ENCODE measurements around the gene SEMA5B. TPM values are rescaled to one million over a fixed set of nuclear protein-coding genes. Genes with fewer than 3 reads are reported as not detected.

The SEMA5B gene
- total and polyA plus RNA-seq, 7 experiments from 2014 or later: 0.19 to 0.51 (median 0.24) TPM; not detected in 4

GRCh38 chr3:123028233-123028828 is 768 bp upstream of the SEMA5B start:
- H3K36me3 ChIP-seq (ENCODE audit: control insufficient read depth in 2 of 3, insufficient read depth in 3 of 3, low read length in 3 of 3): no peaks in the 10 kb centered on the region
- peaks cover 0 to 7% (median 0%) of the 10 kb centered on the region in 5 donors for H3K36me3 Mint-ChIP-seq
- POLR2A ChIA-PET: interaction anchor here (0.6 to 0.7 kb wide), 2 partner anchors 105 to 182 kb away, joined by 3 to 4 read pairs; no protein-coding TSS in a partner anchor
- peak overlapping the region; percentile 76 to 93 (median 80) for H3K4me3 Mint-ChIP-seq
- CTCF ChIA-PET: interaction anchor here (0.6 to 2.8 kb wide), 6 partner anchors 271 to 1482 kb away, joined by 3 to 11 read pairs (median 4); partner anchors contain the start of gene POLQ
- no peak overlapping the region for H3K27ac Mint-ChIP-seq
- peaks cover 33 to 62% (median 35%) of the 10 kb centered on the region in 5 donors for H3K27me3 Mint-ChIP-seq
- H3K9me3 Mint-ChIP-seq: peaks cover 0 to 2% (median 0%) of the 10 kb centered on the region in 11 donors
- peak overlapping the region; percentile 62 for H3K4me3 ChIP-seq (ENCODE audit: low read length)
- peaks cover 2 to 10% of the 10 kb centered on the region in 2 donors for H3K4me1 ChIP-seq (ENCODE audit: control insufficient read depth in 2 of 2, insufficient read depth in 2 of 2, low read length in 2 of 2)
- peak in 5 of 9 donors; percentile 19 to 36 (median 28) for DNase-seq
- H3K27ac ChIP-seq (ENCODE audit: low read depth, low read length): no peak overlapping the region
- peaks cover 12 to 20% (median 17%) of the 10 kb centered on the region in 7 donors for H3K4me1 Mint-ChIP-seq
- H3K9me3 ChIP-seq (ENCODE audit: control insufficient read depth in 2 of 3, low read length in 3 of 3): no peaks in the 10 kb centered on the region
- ATAC-seq: peak; percentile 40
- H3K27me3 ChIP-seq (ENCODE audit: control insufficient read depth in 2 of 2, insufficient read depth in 2 of 2, low read length in 2 of 2): peaks cover 7 to 13% of the 10 kb centered on the region in 2 donors
- intact Hi-C loops (cut with micrococcal nuclease): loop anchor here (1.0 to 5.0 kb wide), 10 partner anchors 86 to 1616 kb away; no protein-coding TSS in a partner anchor

GRCh38 chr3:123026565-123027291 is 835 bp downstream of the SEMA5B start:
- Mint-ChIP-seq H3K27ac (no peak overlapping the region), H3K4me1 (peaks cover 12 to 20% (median 17%) of the 10 kb centered on the region in 7 donors), H3K36me3 (peaks cover 0 to 7% (median 0%) of the 10 kb centered on the region in 5 donors), H3K27me3 (peaks cover 39 to 76% (median 43%) of the 10 kb centered on the region in 5 donors), H3K4me3 (peak overlapping the region; percentile 49 to 93 (median 72)), H3K9me3 (peaks cover 0 to 2% (median 0%) of the 10 kb centered on the region in 11 donors)
- H3K4me3 ChIP-seq (ENCODE audit: low read length): peak overlapping the region; percentile 62
- peaks cover 2 to 10% of the 10 kb centered on the region in 2 donors for H3K4me1 ChIP-seq (ENCODE audit: control insufficient read depth in 2 of 2, insufficient read depth in 2 of 2, low read length in 2 of 2)
- peaks cover 7 to 16% of the 10 kb centered on the region in 2 donors for H3K27me3 ChIP-seq (ENCODE audit: control insufficient read depth in 2 of 2, insufficient read depth in 2 of 2, low read length in 2 of 2)
- no peaks in the 10 kb centered on the region for H3K9me3 ChIP-seq (ENCODE audit: control insufficient read depth in 2 of 3, low read length in 3 of 3)
- DNase-seq (peak in 2 of 9 donors; percentile 16 to 37), ATAC-seq (peak; percentile 25)
- H3K27ac ChIP-seq (ENCODE audit: low read depth, low read length): no peak overlapping the region
- intact Hi-C loops (cut with micrococcal nuclease): loop anchor here in 1 of 2 donors (5.0 kb wide), 2 partner anchors 169 to 1614 kb away; no protein-coding TSS in a partner anchor
- ChIA-PET POLR2A (no interaction called here), CTCF (interaction anchor here (0.7 to 1.9 kb wide), 2 partner anchors 11 to 270 kb away, joined by 3 to 5 read pairs; no protein-coding TSS in a partner anchor)
- no peaks in the 10 kb centered on the region for H3K36me3 ChIP-seq (ENCODE audit: control insufficient read depth in 2 of 3, insufficient read depth in 3 of 3, low read length in 3 of 3)

DNA sequence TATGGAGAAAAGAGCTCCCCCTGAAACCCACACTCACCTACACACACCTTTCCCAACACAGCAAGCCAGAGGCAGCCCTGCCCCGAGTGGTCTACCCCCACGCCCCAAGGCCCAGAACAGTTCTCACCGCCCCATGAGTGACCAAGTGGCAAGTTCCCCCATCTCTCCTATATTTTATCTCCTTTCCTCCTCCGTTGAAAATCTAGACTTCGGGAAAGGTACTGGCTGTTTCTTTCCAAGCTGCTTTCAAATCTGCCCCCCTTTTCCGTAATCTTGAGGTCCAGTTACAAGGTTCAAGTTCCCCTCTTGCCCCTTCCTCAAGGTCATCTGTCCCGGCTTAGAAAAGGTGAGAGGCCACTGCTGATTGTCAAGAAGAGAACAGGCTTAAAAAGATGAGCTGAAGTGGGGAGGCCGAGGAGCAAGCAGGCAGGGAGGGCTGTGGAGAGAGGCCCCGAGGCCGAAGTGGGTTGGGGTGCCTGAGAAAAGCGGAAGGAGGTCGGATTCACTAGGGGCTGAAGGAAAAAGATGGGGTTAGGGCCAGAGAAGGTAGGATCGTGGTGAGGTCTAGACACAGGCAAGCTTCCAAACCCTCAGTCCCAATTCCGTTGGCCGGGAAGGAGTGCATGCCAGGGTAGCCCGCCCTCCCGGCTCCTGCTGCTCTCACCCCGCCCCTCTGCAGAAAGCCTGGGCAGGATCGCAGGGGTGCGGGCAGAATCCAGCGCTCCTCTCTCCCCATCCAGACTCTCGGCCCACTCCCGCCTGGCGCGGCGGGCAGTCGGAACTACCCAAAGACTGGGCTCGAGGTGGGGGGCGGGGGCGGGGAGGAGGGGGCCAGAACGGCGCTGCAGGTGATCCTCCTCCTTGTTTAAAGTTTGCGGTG is 1.7 kb downstream of the SEMA5B start:
- no peak overlapping the region for H3K4me3 ChIP-seq (ENCODE audit: low read length)
- H3K36me3 ChIP-seq (ENCODE audit: control insufficient read depth in 2 of 3, insufficient read depth in 3 of 3, low read length in 3 of 3): no peaks in the 10 kb centered on the region
- ATAC-seq: no peak
- Mint-ChIP-seq H3K9me3 (peaks cover 0 to 2% (median 0%) of the 10 kb centered on the region in 11 donors), H3K4me3 (peak overlapping the region; percentile 62 to 93 (median 74)), H3K4me1 (peaks cover 12 to 20% (median 17%) of the 10 kb centered on the region in 7 donors), H3K27ac (peak overlapping the region in 1 of 9 donors; percentile 14), H3K36me3 (peaks cover 0 to 7% (median 0%) of the 10 kb centered on the region in 5 donors), H3K27me3 (peaks cover 47 to 84% (median 52%) of the 10 kb centered on the region in 5 donors)
- intact Hi-C loops (cut with micrococcal nuclease): loop anchor here in 1 of 2 donors (5.0 kb wide), 2 partner anchors 169 to 1614 kb away; no protein-coding TSS in a partner anchor
- no peak for DNase-seq
- ChIA-PET POLR2A (no interaction called here), CTCF (interaction anchor here (0.6 kb wide), 1 partner anchor 30 kb away, joined by 5 read pairs; no protein-coding TSS in a partner anchor)
- H3K27ac ChIP-seq (ENCODE audit: low read depth, low read length): no peak overlapping the region
- H3K9me3 ChIP-seq (ENCODE audit: control insufficient read depth in 2 of 3, low read length in 3 of 3): no peaks in the 10 kb centered on the region
- H3K4me1 ChIP-seq (ENCODE audit: control insufficient read depth in 2 of 2, insufficient read depth in 2 of 2, low read length in 2 of 2): peaks cover 2 to 10% of the 10 kb centered on the region in 2 donors
- peaks cover 7 to 16% of the 10 kb centered on the region in 2 donors for H3K27me3 ChIP-seq (ENCODE audit: control insufficient read depth in 2 of 2, insufficient read depth in 2 of 2, low read length in 2 of 2)

DNA sequence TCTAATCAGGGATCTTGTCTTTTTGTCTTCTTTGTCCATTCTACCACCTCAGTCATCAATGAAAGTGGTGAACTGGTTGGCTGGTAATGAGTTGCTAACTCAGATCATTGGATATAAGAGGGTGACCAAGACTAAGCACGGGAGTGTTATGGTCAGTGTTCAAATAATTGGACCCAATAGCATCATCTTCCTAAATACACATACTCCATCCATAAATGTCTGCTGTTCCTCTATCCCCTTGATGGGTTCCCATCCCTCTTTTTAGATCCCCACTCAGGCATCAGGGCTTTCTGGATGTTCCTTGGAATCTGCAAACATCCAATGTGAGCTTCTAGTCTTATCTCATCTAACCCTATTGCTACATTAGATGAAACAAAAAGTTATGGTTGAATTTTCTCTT is 3.5 kb downstream of the SEMA5B start:
- ChIA-PET CTCF (interaction anchor here (0.6 kb wide), 1 partner anchor 295 kb away, joined by 4 read pairs; no protein-coding TSS in a partner anchor), POLR2A (no interaction called here)
- DNase-seq (no peak), ATAC-seq (no peak)
- H3K36me3 ChIP-seq (ENCODE audit: control insufficient read depth in 2 of 3, insufficient read depth in 3 of 3, low read length in 3 of 3): no peaks in the 10 kb centered on the region
- intact Hi-C loops (cut with micrococcal nuclease): no loop called here
- Mint-ChIP-seq H3K9me3 (peaks cover 0 to 2% (median 0%) of the 10 kb centered on the region in 11 donors), H3K36me3 (peaks cover 0 to 7% (median 0%) of the 10 kb centered on the region in 5 donors), H3K4me1 (peaks cover 12 to 20% (median 17%) of the 10 kb centered on the region in 7 donors), H3K27me3 (peaks cover 59 to 87% (median 67%) of the 10 kb centered on the region in 5 donors), H3K27ac (no peak overlapping the region), H3K4me3 (no peak overlapping the region)
- no peaks in the 10 kb centered on the region for H3K9me3 ChIP-seq (ENCODE audit: control insufficient read depth in 2 of 3, low read length in 3 of 3)
- H3K27ac ChIP-seq (ENCODE audit: low read depth, low read length): no peak overlapping the region
- peaks cover 4 to 16% of the 10 kb centered on the region in 2 donors for H3K27me3 ChIP-seq (ENCODE audit: control insufficient read depth in 2 of 2, insufficient read depth in 2 of 2, low read length in 2 of 2)
- H3K4me3 ChIP-seq (ENCODE audit: low read length): no peak overlapping the region
- H3K4me1 ChIP-seq (ENCODE audit: control insufficient read depth in 2 of 2, insufficient read depth in 2 of 2, low read length in 2 of 2): peaks cover 2 to 10% of the 10 kb centered on the region in 2 donors

- H3K36me3 ChIP-seq (ENCODE audit: control insufficient read depth in 2 of 3, insufficient read depth in 3 of 3, low read length in 3 of 3): no peaks in the 10 kb centered on the region
- POLR2A ChIA-PET: no interaction called here
- peaks cover 4 to 11% of the 10 kb centered on the region in 2 donors for H3K27me3 ChIP-seq (ENCODE audit: control insufficient read depth in 2 of 2, insufficient read depth in 2 of 2, low read length in 2 of 2)
- H3K9me3 ChIP-seq (ENCODE audit: control insufficient read depth in 2 of 3, low read length in 3 of 3): no peaks in the 10 kb centered on the region
- CTCF ChIA-PET: interaction anchor here (1.3 kb wide), 1 partner anchor 1475 kb away, joined by 3 read pairs; no protein-coding TSS in a partner anchor
- H3K4me3 ChIP-seq (ENCODE audit: low read length): no peak overlapping the region
- intact Hi-C loops (cut with micrococcal nuclease): no loop called here
- H3K4me3 Mint-ChIP-seq: no peak overlapping the region
- no peak for DNase-seq
- no peak overlapping the region for H3K27ac Mint-ChIP-seq
- H3K4me1 ChIP-seq (ENCODE audit: control insufficient read depth in 2 of 2, insufficient read depth in 2 of 2, low read length in 2 of 2): peaks cover 2 to 7% of the 10 kb centered on the region in 2 donors
- no peak overlapping the region for H3K27ac ChIP-seq (ENCODE audit: low read depth, low read length)
- no peak for ATAC-seq
- peaks cover 69 to 82% (median 75%) of the 10 kb centered on the region in 5 donors for H3K27me3 Mint-ChIP-seq
- peaks cover 0 to 2% (median 0%) of the 10 kb centered on the region in 11 donors for H3K9me3 Mint-ChIP-seq
- H3K4me1 Mint-ChIP-seq: peaks cover 4 to 12% (median 7%) of the 10 kb centered on the region in 7 donors
- H3K36me3 Mint-ChIP-seq: peaks cover 0 to 7% (median 0%) of the 10 kb centered on the region in 5 donors
Observed at GRCh38 chr3:123021996-123022510, 5.5 kb downstream of the SEMA5B start.

Data from naive thymus-derived CD4-positive, alpha-beta T cell (primary cell).